HG03439 (cell line): ENCODE measurements around the gene MBP.

Experiments used
- ATAC-seq: cut with Tn5 transposase; IDR thresholded peaks from one replicate; pipeline ENCODE4 v1.9.1; 2021; ENCODE audit warnings: mild to moderate bottlenecking, moderate library complexity; ENCODE audit not compliant: unreplicated experiment

Gene MBP

DNA sequence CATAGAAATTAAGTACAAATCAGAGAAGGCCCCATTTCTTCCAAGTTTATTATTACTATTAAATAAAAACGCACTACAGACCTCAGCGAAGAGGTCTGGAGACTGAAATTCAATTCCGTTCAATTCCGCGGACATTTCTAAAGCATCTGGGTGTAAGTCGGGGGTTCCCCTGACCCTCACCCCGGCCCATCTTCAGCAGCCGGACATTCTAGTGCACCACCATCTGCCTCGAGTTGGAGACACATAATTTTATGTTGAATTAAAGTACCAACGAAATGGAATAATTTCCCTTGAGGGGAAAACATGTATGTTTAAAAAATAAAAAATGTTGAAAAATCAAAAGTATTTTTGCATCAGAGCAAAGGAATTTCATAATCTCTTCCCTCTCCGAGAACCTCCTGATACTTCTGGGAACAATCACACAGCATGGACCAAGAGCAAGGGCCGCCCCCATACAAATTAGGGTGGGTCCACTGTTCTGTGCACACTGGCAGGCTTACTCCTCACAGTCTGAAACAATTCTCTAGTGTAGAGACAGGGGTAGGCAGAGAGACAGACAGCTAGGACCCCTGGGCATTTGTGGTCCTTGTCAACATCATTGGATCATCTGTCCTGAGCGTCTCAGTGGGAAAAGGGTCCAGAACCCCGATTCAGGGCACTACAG, 29.3 kb downstream of the MBP start:
- ATAC-seq = no peak

DNA sequence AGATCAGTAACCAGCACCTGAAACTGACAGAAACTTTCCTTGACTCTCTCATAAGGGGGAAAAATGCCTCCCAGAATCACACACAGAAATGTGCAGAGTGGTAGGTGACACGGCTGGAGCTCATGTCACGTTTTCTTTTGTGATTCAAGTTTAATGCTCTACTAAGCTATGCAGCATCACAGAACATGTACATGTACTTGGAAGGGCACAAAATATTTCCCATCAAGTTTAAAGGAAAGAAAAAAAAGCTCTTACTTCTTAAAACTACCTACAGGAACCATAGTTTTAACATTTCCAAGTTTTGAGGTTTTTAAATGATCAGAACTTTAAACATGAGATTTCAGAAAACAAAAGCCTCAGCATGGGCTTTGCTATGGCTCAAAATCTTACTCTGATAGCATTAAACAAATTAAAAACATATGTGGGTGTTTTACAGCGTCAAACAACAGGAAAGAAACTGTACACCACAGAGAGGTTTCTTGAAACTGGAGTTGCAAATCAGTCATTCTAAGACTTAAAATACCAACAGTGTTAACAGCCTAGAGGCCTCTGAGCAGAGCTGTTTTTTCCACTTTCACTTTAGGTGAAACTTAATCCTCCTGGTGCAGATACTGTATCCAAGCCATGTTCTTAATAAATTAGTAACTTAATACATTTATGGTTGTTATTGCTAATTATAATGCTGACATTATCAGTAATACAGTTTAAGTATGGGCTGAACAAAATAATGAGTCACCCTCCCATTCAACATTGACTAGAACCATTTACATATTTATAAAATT, 30.1 kb downstream of the MBP start:
- peak; percentile 89 for ATAC-seq

DNA sequence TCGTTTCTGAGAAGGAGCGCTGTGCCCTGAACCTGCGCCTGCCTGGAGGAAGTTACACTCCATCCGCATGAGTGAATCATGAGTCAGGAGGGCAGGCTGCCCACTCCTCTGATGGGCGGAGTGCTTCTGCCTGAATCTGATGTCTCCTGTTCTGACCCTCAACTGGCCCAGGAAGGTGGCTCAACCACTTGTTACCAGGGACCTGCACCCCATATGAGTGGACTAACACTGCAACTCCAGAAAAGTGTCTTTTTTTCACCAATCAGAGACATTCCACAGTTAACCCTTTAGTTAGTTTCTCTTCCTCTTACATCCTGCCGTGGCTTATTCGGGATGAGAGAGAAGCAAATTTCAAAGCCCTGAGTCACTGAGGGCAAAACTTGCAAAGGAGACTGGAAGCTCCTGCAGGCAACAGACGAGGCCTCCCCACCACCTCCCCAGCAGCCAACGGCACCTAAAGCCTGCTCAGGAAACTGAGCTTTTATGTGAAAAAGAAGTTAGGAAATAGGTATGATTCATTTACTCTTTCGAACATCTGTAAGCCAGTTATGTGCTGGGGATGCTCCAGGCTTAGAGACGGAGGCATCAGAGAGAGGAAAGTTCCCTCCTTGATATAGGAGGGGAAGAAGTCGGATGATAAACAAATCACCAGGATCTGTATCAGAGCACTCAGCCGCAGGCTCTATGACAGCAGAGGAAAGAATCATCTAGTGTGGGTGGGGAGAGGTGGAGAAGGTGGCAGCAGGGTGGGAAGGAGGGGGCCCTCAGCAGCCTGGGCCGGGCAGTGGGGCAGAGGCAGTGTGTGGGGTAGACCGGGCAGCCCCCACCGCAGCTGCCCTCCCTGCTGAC, 30.9 kb downstream of the MBP start:
- peak; percentile 39 for ATAC-seq

DNA sequence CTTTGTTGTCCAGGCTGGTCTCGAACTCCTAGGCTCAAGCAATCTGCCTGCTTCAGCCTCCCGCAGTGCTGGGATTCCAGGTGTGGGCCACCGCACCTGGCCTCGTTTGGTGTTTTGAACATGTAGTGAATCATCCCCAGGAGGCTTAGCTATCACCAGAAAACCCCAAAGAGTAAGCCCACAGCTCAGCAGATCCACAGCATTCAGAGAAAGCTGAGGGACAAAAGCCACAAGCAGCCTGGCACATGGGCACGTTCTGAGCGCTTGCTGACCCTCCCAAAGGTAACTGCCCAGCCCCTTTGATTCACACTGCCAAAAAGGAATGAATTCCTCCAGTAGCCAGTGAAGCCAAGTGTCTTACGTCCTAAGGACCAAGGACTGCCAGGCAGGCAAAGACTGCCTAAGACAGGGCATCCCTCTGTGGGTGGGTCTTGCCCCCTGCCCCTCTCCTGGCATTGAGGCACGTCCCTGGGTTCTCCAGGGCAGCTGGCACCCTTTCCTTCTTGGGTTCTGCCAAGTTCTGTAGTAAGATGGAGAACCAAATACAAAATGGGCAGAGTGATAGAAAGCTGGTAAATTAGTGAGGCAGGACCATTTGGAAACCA, 31.7 kb downstream of the MBP start:
- ATAC-seq = no peak

DNA sequence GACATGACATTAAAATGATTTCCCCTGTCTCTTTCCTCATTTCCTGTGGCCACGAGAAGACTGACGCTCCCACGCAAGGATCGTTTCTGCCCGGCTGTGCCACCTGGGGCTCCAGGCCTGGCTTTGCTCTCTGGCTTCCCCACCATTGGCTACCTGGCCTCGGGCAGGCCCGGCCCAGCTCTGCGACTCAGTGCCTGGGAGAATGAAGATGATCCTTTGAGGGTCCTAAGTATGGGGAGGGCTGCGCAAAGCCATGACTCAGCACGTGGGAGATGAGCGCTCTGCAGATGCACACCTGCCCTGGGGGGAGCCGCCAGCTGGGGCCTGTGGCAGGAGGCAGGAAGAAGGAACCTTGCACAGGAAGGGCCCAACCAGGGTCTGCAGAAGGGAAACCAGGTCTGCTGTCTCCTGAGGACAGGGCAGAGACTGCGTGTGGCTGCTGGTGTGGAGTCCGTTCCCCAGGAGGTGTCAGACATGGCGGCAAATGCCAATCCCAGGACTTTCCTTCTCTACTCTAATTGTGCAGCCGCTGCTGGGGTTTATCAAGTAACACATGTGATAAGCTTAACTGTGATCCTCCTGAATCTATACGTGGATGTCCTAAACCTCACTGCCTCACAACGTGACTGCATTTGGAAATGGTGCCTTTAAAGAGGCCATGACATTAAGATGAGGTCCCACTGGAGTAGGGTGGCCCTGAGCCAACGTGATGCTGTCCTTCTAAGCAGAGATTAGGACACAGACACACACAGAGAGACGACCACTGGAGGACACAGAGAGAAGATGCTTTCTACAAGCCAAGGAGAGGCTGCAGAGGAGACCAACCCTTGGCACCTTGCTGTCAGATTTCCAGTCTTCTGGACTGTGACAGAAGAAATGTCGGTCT, 32.9 kb downstream of the MBP start:
- no peak for ATAC-seq

DNA sequence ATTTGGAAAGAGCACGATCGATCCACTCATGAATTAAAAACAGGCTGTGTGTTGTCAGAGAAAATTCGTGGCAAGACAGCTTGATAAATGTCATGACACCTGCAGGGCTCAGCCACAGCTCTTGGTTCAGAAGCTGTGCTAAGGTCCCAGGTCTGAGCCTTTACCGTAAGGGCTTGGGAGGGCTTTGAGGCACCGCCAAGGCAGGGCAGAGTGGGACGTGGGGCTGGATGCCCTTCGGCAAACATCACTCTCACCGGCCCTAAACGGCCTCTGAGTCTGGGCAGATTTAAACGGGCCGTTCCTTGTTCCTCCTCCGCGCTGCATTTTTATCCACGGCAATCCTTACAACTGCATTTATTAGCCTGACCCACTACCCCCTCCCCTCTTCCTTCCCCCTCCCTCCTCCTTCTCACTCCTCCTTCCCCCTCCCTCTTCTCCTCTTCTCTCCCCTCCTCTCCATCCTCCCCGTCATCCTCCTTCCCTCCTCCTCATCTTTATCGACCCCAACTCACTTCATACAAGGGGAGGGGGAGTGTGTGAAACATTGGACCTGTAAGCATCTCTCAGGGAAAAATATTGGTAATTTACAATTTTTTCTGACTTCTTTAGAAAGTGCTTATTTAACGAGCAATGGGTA, 33.9 kb downstream of the MBP start:
- ATAC-seq = no peak

DNA sequence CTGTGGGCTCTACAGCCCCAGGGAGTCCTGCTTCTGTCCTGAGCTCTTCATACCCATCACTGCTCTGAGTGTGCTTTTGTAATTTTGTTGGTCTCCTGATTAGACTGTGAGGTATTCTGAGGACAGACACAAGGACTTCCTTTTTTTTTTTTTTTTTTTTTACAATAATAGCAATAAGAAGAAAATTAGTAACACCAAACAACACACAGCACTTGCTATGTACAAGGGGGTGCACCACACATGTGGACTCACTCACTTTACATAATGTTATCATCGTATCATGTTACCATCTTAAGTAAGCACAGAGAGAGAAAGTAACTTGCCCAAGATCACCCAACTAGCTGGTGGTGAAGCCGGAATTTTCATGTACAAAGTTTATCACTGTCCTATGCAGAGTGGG, 34.6 kb downstream of the MBP start:
- ATAC-seq = no peak

DNA sequence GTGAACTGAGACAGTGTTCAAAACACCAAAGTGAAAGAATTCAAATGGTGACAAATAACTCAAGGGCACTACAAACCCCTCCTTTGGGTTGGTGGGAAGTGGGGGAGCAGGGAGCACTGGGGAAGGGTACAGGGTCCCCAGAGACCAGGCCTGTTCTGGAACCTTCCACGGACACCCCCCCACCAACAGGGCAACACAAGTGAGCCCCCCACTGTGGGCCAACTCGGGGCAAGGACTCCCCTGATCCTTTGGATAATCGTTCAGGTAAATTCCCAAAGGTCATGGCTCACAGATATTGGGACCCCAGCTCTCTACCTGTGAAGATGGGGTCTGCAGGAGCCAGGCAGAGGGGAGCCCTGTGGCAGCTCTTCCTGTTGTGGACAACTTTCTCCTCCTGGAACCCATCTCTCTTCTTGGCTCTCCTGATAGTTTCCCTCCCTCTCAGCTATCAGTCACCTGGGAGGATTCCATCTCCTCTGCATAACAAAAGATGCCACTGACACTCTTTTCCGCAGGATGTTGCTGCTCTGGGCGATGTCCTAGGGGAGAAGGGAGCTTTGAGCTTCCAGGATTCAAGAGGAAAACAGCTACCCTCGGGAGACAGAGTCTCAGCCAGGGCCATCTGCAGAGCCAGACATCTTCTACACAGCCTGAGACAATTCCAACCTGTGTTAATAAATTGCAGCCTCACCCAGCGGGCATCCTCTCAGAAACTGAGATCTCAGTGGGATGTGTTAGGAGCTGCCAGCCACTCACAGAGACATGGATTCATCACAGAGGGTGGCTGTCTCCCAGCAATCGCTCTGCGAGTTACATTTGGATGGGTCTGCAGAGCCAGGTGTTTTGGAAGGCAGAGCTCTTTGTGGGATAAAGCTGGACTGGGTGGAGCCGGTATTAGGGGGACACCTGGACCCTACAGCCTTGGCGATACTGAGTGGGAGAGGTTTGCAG, 35.4 kb downstream of the MBP start:
- no peak for ATAC-seq

DNA sequence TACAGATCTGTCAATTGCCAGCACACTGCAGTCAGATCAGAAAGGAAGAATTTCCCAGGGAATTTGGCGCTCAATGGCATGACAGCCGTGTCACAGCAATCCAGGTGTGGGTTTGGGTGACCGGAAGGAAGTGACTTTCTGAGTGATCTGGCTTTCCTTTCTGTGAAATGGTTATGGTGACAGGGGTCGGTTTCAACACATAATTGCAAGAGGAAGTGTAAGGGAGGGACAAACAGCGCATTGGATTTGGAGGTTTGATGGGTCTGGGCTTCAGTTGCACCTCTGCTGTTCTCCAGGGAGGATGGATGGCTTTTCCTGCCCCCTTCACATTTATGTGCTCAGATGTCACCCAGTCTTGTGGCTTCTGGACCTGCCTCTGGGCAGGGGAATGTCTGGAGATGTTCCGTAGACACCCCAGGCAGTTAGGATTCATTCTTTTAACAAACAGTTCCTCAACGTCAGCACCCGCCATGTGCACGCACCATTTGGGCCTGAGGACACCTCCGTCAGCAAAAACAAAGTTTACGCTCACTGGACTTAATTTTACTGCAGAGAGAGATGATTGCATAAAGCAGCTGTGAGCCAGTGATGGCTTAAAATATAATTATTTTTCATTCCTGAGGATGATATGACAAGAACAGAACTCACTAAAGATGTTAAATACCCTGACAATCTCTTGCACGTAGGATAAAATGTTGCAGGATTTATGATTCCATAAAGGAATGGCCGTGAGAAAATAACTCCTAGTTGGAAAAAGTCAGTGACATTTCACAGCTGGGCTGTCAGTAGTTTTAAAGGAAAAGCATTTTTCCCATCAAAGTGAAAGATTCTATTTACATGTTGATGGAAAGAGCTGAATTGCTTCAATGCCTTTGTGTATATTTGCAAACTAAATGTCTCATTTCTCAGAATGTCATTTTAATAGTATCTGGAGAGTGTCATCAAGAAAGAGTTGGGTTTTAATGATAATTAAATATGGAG, 36.9 kb downstream of the MBP start:
- ATAC-seq = no peak

DNA sequence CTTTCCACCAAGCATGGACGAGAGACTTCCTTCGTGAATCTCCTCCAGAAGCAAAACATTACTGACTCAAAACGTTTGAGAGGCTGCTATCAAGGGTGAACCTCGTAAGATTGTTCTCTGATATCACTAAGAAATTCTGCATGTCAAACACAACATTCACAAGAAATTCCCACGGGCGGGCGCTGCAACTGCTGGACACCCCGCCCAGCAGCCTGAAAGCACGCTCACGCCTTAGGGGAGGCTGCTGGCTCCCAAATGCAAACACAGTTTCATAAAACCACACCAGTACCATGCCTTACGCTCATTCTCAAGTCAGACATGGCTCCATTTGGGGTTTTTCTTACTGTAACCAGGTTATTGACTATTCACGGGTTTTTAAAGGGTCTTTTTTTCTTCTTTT, 39.0 kb downstream of the MBP start:
- ATAC-seq = no peak

DNA sequence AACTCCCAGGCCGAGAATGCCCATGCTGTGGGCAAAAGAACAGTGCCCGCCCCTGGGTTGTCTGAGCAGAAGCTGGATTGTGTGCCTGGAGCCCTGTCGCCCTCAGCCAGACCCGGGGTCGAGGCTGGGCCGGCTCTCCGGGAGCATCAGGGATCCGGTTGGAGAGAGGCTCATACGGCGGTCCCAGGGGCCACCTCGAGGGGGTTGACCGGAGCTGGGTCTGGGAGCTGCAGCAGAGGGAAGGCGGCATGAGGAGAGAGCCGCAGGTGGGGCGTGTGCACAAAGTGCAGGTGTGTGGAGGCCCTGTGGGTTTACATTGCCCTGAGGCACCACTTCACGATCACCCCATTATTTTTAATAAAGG, 39.5 kb downstream of the MBP start:
- no peak for ATAC-seq

DNA sequence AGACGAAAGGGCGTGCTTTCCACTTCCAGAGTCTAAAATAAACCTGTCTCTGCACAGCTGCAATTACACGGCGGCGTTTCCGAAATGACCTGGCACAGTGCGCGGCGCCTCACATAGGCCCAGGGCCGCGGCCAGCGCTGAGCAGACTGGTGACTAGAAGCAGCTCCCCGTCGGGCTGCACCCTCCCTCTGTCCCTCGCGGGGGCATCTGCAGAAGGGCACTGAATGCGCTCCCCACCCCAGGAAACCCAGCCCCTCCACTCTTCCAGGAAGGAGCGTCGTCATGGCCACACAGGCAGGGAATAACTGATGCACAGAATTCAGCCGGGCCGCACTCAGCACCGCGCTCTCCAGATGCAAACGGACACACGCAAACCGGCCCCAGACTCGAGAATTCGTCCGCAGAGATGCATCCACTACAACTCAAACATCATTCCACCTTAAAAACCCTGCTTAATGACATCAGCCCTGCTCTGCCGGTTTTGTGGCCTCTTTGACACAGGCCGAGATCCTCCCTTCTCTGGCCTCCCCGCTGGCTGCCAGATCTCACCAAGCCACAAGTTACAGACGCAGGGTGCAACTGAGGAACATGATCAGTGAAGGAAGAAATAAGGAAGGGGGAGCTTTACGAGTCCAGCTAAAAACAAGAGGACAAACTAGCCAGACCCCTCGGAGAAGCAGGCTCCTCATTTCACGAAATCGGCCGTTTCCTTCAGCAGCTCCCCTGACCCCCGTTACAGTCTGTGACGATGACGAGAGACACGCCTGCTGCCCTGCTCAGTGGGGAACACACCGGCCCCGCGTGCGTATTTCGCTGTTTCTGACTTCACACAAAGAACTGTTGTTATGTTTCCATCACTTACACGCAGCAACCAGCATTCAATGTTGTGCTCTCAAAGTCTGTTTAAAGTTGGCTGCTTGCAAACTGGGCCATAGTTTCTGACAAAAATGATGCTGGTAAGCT, 40.2 kb downstream of the MBP start:
- ATAC-seq = no peak

DNA sequence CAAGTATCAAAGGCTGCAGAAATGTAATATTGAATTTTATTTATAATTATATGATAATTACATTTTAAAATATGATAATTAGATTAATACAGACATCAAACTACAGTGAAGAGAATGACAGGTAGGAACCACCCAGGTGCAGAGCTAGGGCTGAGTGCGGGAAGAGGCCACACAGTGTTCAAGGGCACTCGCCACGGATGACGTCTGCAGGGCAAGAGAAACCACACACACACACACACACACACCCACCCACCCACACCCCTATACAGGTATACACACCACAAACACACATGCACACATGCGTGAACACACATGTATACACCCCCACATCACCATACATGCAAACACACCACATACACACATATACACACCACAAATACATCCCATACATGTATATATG, 41.2 kb downstream of the MBP start:
- no peak for ATAC-seq

DNA sequence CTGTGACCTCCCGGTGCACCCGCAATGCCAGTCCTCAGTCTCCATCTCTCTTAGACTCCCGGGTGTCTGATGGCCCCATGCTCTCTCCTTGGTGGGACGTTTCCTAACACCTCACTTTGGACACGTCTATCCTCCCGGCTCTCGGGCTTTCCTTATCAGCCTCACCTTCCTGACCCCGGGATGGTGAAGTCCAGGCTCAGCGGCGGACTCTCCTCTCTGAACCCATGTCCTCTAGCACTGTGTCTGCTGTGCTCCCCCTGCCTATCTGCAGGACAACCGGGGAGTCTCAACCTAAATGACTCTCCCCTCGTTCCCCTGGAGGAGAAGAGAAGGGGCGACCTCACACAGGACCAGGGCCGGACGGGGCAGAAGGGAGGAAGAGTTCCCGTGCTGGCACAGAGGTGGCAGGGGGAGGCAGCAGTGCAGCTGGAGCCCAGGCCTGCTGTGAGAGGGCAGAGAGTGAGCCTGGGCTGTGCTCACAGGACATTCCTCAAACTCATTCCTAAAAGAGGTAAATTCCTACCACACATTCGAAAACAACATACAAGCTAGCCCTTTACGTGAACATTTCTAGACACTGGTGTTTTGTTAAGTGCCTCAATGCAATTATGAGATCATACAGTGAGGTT, 41.9 kb downstream of the MBP start:
- ATAC-seq = no peak

DNA sequence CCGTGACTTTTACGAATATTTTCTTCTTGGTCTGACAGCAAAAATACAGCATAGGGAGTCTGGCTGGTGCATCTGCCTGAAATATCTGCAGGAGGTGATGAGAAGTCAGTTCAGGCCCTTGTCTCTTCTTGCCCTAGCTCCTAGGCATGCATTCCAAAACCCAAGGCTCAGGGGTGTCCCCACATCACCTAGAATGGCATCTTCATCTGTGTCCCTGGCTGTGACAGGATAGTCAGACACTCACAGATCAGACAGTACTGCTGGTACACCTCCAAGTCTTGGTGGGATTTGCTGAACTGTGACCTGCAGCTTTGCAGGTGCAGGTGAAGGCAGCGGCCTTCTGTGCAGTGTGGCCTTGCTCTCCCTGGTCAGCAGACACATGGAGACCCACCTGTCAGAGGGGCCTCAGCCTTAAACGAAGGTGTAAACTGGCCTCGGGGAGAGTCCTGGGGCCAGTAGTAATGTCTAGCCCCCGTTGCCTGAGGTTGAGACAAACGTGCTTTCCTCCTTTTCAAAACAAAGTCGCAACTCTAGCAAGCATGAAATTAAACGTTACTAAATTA, 42.8 kb downstream of the MBP start:
- no peak for ATAC-seq
